SHP77 (cell line): Measurements from ENCODE around the gene SLC25A4.
"Not testable (repeated sequence)": the region's sequence is repeated elsewhere in the genome, so short reads cannot be mapped to it uniquely, and the experiment has no call there.

ENCODE experiments used
- DNase-seq, 2 experiments: peaks; one replicate each; lab custom pipeline; 2025; lab: John Stamatoyannopoulos, UW

SLC25A4 gene

GRCh38 chr4:185183622-185184281, 40.7 kb downstream of the SLC25A4 start:
- DNase-seq: peak; percentile 15 to 68

GRCh38 chr4:185186769-185187168, 43.7 kb downstream of the SLC25A4 start:
- no peak for DNase-seq

DNA sequence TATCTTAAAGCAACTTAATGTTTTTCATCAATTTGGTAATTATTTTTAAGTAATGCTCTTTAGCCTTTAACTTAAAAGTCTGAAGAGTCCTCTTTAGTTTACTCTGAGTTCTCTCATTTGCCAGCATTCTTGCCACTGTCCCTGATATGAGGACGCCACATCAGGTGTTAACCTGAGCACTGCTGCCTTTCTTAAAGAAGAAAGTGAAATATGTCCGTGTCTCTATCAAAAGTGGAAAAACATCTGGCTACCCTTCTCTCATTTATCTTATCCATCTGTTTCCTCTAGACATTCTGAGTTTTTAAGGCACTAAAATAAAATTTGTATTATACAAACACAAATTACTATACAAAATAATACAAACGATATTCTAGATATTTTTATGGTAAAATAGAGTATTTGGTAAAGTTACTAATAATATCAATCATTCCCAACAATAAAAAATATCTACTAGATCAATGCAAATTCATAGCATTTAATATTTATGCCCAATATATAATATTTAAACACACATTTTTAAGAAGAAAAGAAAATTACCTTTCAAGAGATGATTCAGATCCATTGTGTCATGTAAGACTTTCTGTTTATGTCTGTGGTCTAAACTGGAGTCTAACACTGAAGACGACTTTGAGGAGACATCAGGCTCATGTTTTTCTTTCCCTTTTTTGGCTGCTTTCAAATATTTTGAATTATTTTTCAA, 46.7 kb downstream of the SLC25A4 start:
- no peak for DNase-seq

DNA sequence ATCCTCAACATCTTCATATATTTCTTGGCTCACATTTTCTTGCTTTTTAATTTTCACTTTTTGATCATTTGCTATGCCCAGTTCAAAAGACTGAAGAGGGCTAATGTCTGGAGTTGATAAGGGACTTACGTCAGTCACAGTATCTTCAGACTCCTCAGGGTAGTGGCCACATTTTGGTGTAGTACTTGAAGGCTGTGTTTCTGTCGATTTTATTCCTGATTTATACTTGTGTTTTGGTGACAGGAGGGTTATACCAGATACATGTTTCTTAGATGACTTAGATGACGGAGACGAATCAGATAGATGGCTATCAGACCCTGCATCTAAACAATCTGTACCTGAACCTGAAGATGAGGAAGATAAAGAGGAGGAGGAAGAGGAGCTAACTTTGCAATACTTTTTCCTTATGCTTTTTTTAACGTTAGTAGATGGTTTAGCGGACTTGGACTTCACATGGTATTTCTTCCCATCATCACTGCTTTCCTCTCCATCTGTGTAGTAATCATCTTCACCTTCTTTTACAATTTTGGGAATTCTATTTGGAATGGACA, 47.3 kb downstream of the SLC25A4 start:
- no peak for DNase-seq

DNA sequence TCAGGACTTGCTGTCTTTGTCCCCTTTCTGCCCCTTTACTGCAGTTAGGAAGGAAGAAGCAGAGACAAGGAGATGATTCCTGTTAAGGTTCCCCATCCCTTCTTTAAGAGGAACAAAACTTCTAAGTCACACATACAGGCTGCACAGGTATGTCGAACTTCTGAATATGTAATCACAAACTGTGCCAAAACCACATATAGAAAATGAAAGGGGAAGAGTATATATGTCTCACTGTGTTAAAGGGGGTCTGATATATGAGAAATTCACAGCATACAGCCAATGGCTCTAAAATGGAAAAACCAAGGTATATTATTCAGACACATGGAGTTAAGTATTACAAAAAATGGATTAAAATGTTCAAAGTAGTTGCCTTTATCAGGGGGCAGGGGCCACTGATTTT, 49.0 kb downstream of the SLC25A4 start:
- no peak for DNase-seq

- DNase-seq: no peak
These were observed 52.1 kb downstream of the SLC25A4 start for GRCh38 chr4:185194924-185195888.

DNA sequence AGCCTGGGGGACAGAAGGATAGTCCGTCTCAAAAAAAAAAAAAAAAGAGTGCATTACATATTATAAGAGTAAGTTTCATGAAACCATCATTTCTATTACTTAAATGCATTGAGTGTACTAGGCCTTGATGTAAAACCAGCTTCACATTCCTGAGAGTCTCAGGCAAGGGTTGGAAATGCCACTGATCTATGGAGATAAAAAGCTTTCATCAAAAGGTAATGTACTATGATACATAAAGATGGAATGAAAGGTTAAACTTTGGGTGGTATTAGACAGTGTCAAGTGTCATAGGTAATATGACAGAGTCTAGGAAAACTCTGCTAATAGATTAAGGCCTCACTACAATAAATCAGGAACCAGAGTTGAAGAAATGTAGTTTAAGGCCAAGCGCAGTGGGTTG, 53.4 kb downstream of the SLC25A4 start:
- DNase-seq: no peak

DNA sequence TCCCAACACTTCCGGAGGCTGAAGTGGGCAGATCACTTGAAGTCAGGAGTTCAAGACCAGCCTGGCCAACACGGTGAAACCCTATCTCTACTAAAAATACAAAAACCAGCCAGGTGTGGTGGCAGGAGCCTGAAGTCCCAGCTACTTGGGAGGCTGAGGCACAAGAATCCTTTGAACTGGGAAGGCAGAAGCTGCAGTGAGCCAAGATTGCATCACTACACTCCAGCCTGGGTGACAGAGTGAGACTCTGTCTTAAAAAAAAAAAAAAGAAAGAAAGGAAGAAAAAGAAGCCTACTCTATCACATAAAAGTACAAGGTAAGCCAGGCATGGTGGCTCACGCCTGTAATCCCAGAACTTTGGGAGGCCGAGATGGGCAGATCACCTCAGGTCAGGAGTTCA, 55.1 kb downstream of the SLC25A4 start:
- not testable (repeated sequence) for DNase-seq
